HUDEP-2 (cell line): ENCODE results near the gene SLC16A10.
"Not testable (repeated sequence)": the region's sequence is repeated elsewhere in the genome, so short reads cannot be mapped to it uniquely, and the experiment has no call there.

Experiments
- DNase-seq, 76 experiments: peaks; one replicate each; lab custom pipeline; 2025; ENCODE audit not compliant: unreplicated experiment in 76 of 76; lab: John Stamatoyannopoulos, UW

SLC16A10 gene

GRCh38 chr6:111086685-111087084 is 618 bp upstream of the SLC16A10 start:
- DNase-seq: no peak

GRCh38 chr6:111087871-111088667 is 766 bp downstream of the SLC16A10 start:
- DNase-seq: peak in 4 of 76 experiments; percentile 6 to 16 (median 10)

GRCh38 chr6:111088668-111089003 is 1.3 kb downstream of the SLC16A10 start:
- no peak for DNase-seq

GRCh38 chr6:111090766-111091165 is 3.5 kb downstream of the SLC16A10 start:
- DNase-seq: no peak

- no peak for DNase-seq
These were observed 4.7 kb downstream of the SLC16A10 start for GRCh38 chr6:111091987-111092386.

- not testable (repeated sequence) for DNase-seq
These were observed 8.2 kb downstream of the SLC16A10 start for GRCh38 chr6:111095488-111095887.

GRCh38 chr6:111096246-111096645 is 8.9 kb downstream of the SLC16A10 start:
- DNase-seq: no peak

GRCh38 chr6:111098597-111098996 is 11.3 kb downstream of the SLC16A10 start:
- no peak for DNase-seq

- no peak for DNase-seq
These were observed 14.7 kb downstream of the SLC16A10 start for GRCh38 chr6:111101987-111102386.

- peak in 74 of 76 experiments; percentile 32 to 96 (median 86) for DNase-seq
These were observed 18.3 kb downstream of the SLC16A10 start for GRCh38 chr6:111105578-111105977.

- DNase-seq: no peak
These were observed 20.3 kb downstream of the SLC16A10 start for GRCh38 chr6:111107589-111107988.

- DNase-seq: no peak
These were observed 22.7 kb downstream of the SLC16A10 start for GRCh38 chr6:111110036-111110435.

GRCh38 chr6:111113336-111114086 is 26.2 kb downstream of the SLC16A10 start:
- DNase-seq: peak in 9 of 76 experiments; percentile 8 to 46 (median 23)

- no peak for DNase-seq
These were observed 26.8 kb downstream of the SLC16A10 start for GRCh38 chr6:111114087-111114443.

- no peak for DNase-seq
These were observed 27.2 kb downstream of the SLC16A10 start for GRCh38 chr6:111114482-111114881.

- peak in 36 of 76 experiments; percentile 5 to 68 (median 38) for DNase-seq
These were observed 31.5 kb downstream of the SLC16A10 start for GRCh38 chr6:111118826-111119225.

- no peak for DNase-seq
These were observed 32.4 kb downstream of the SLC16A10 start for GRCh38 chr6:111119571-111120329.

GRCh38 chr6:111121789-111122350 is 34.6 kb downstream of the SLC16A10 start:
- DNase-seq: no peak

- no peak for DNase-seq
These were observed 35.4 kb downstream of the SLC16A10 start for GRCh38 chr6:111122458-111123286.

GRCh38 chr6:111124406-111124805 is 37.1 kb downstream of the SLC16A10 start:
- DNase-seq: no peak
